ENCODE measurements around the gene GALNT10.

- TF ChIP-seq, protein P1, sequence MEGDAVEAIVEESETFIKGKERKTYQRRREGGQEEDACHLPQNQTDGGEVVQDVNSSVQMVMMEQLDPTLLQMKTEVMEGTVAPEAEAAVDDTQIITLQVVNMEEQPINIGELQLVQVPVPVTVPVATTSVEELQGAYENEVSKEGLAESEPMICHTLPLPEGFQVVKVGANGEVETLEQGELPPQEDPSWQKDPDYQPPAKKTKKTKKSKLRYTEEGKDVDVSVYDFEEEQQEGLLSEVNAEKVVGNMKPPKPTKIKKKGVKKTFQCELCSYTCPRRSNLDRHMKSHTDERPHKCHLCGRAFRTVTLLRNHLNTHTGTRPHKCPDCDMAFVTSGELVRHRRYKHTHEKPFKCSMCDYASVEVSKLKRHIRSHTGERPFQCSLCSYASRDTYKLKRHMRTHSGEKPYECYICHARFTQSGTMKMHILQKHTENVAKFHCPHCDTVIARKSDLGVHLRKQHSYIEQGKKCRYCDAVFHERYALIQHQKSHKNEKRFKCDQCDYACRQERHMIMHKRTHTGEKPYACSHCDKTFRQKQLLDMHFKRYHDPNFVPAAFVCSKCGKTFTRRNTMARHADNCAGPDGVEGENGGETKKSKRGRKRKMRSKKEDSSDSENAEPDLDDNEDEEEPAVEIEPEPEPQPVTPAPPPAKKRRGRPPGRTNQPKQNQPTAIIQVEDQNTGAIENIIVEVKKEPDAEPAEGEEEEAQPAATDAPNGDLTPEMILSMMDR (IDR thresholded peaks at IDR 0.05): peak; percentile 86
- no peak for TF ChIP-seq MXD4 (CRISPR knock-in tag; IDR thresholded peaks at IDR 0.05; ENCODE audit: borderline replicate concordance)
- no peak for TF ChIP-seq FOXJ3 (CRISPR knock-in tag; IDR thresholded peaks at IDR 0.05; ENCODE audit: borderline replicate concordance)
- no peak for TF ChIP-seq SP1 (CRISPR knock-in tag; conservative IDR thresholded peaks at IDR 0.05)
- TF ChIP-seq MAX (CRISPR knock-in tag; IDR thresholded peaks at IDR 0.05): peak; percentile 65; the same call in 1 of the 2 replicates
- TF ChIP-seq ATF1 (CRISPR knock-in tag; IDR thresholded peaks at IDR 0.05): no peak
- no peak for TF ChIP-seq ZBTB21 (CRISPR knock-in tag; IDR thresholded peaks at IDR 0.05; ENCODE audit: borderline replicate concordance)
Measured at GRCh38 chr5:154405078-154405792, 214.7 kb downstream of the GALNT10 start.

Measured in WTC11 (cell line).